HFFc6 (cell line): ENCODE results near the gene PACSIN3. TPM values are rescaled to one million over a fixed set of nuclear protein-coding genes. Genes with fewer than 3 reads are reported as not detected.
A peak's percentile ranks its signal among the peaks of the same experiment; 100 is the strongest.

Experiments
- DNase-seq: peaks from one replicate; pipeline ENCODE4 v3.0.0-alpha.2; 2018
- H3K27ac Mint-ChIP-seq: 2 replicates; pipeline ENCODE4 v1.8.0; 2020; ENCODE audit warnings: mild to moderate bottlenecking, mixed read lengths
- H3K27me3 Mint-ChIP-seq: 2 replicates; pipeline ENCODE4 v1.8.0; 2021; ENCODE audit warnings: mild to moderate bottlenecking, moderate library complexity, mixed read lengths; ENCODE audit not compliant: insufficient read depth
- H3K36me3 Mint-ChIP-seq: 2 replicates; pipeline ENCODE4 v1.8.0; 2021; ENCODE audit warnings: low read depth, mixed read lengths
- H3K4me1 Mint-ChIP-seq: 2 replicates; pipeline ENCODE4 v1.8.0; 2020; ENCODE audit warnings: low read depth, mixed read lengths
- H3K4me3 Mint-ChIP-seq: 2 replicates; pipeline ENCODE4 v1.8.0; 2020; ENCODE audit warnings: mild to moderate bottlenecking, moderate library complexity, mixed read lengths
- H3K9me3 Mint-ChIP-seq: 2 replicates; pipeline ENCODE4 v1.8.0; 2020; ENCODE audit warnings: mild to moderate bottlenecking, mixed read lengths
- CTCF ChIP-seq: fragments of 200-600 bp; sonication (generic); IDR thresholded peaks from 2 replicates; pipeline ENCODE4 v1.5.0; 2021; ENCODE audit warnings: antibody characterized with exemption, mild to moderate bottlenecking
- total RNA-seq, 6 experiments: library from RNA; stranded (reverse); fragmentation: NEBNext Ultra II Directional; extraction: Animal tissue kit (Norgen Biotek cat#: 25700); gene quantifications; 2 replicates in 1 of 6; 3 replicates in 5 of 6; pipeline ENCODE4 v1.2.3, GENCODE V29; 2021

The PACSIN3 gene
- total RNA-seq, 6 experiments from 2014 or later: 10.3 to 30.9 (median 22.1) TPM

DNA sequence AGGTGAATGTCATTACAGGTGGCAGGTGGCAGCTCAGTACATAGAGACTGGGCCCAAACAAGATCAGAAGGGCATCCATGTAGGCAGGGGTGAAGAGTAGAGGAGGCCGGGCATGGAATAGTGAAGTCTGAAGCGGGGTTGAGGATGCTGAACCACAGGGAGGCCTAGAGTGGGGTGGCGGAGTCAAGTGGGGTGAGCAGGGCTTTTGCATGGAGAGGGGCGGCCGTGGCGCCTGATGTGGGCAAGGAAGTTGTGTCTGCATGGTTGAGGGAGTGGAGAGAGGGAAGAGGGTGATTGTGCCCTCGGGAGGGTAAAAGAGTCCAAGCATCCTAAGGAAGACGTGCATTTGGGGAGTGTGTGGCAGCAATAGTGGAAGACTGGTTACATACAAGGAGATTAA lies 42.9 kb upstream of the PACSIN3 start:
- Mint-ChIP-seq H3K27ac (no peak overlapping the region), H3K4me1 (peaks cover 19% of the 10 kb centered on the region), H3K36me3 (peaks cover 22% of the 10 kb centered on the region), H3K27me3 (no peaks in the 10 kb centered on the region; the same call in 1 of the 2 replicates), H3K9me3 (no peaks in the 10 kb centered on the region), H3K4me3 (no peak overlapping the region)
- DNase-seq: no peak
- no peak for TF ChIP-seq CTCF

DNA sequence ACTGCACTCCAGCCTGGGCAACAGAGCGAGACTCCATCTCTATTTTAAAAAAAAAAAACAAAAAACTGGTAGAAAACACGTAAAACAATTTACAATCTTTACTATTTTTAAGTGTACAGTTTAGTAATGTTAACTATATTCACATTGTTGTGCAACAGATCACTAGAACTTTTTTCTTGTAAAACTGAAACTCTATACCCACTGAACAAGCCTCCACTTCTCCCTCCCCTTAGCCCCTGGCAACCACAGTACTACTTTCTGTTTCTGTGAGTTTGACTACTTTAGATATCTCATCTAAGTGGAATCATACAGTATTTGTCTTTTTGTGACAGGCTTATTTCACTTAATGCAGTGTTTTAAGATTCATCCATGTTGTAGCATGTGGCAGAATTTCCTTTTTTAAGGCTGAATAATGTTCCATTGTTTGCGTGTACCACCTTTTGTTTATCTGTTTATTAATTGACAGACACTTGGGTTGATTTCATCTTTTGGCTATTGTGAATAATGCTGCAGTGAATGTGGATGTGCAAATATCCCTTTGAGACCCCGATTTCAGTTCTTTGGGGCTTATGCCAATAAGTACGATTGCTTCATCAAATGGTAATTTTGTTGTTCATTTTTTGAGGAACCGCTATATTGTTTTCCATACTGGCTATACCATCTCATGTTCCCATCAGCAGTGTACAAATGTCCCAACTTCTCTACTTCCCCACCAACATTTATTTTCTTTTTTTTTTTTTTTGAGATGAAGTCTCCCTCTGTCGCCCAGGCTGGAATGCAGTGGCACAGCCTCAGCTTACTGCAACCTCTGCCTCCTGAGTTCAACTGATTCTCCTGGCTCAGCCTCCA lies 39.5 kb upstream of the PACSIN3 start:
- Mint-ChIP-seq H3K27me3 (no peaks in the 10 kb centered on the region), H3K36me3 (peaks cover 22% of the 10 kb centered on the region), H3K4me3 (no peak overlapping the region), H3K27ac (peak overlapping the region; percentile 48; the same call in 1 of the 2 replicates), H3K4me1 (peaks cover under 1% of the 10 kb centered on the region; the same call in 1 of the 2 replicates), H3K9me3 (no peaks in the 10 kb centered on the region)
- DNase-seq: no peak
- no peak for TF ChIP-seq CTCF

DNA sequence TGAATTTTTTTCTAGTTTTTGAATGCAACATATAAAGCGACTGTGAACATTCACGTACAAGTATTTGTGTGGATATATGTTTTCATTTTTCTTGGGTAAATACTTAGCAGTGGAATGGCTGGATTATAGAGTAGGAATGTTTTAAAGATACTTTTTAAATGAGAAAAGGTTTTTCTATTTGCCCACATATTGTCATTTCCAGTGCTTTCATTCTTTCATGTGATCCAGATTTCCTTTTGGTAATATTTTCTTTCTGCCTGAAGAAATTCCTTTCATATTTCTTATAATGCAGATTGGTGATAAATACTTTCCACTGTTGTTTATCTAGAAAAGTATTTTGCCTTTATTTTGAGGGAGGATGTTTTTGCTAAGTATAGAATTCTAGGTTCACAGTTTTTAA lies 36.5 kb upstream of the PACSIN3 start:
- Mint-ChIP-seq H3K27ac (no peak overlapping the region), H3K27me3 (peaks cover 3% of the 10 kb centered on the region; the same call in 1 of the 2 replicates), H3K9me3 (no peaks in the 10 kb centered on the region), H3K4me3 (no peak overlapping the region), H3K4me1 (peaks cover 27% of the 10 kb centered on the region), H3K36me3 (peaks cover 19% of the 10 kb centered on the region)
- no peak for DNase-seq
- TF ChIP-seq CTCF: no peak

- peaks cover 3% of the 10 kb centered on the region; the same call in 1 of the 2 replicates for H3K27me3 Mint-ChIP-seq
- H3K9me3 Mint-ChIP-seq: no peaks in the 10 kb centered on the region
- H3K27ac Mint-ChIP-seq: peak overlapping the region; percentile 82
- TF ChIP-seq CTCF: no peak
- H3K4me1 Mint-ChIP-seq: peaks cover 45% of the 10 kb centered on the region
- peaks cover 18% of the 10 kb centered on the region for H3K36me3 Mint-ChIP-seq
- peak; percentile 69 for DNase-seq
- H3K4me3 Mint-ChIP-seq: peak overlapping the region; percentile 29
Observed at GRCh38 chr11:47220401-47220821, 34.2 kb upstream of the PACSIN3 start.

- Mint-ChIP-seq H3K9me3 (no peaks in the 10 kb centered on the region), H3K27me3 (peaks cover 5% of the 10 kb centered on the region), H3K4me3 (peak overlapping the region; percentile 91), H3K36me3 (peaks cover 14% of the 10 kb centered on the region), H3K27ac (peak overlapping the region; percentile 84), H3K4me1 (peaks cover 54% of the 10 kb centered on the region)
- TF ChIP-seq CTCF: peak; percentile 20
- peak; percentile 85 for DNase-seq
Observed at GRCh38 chr11:47216121-47216798, 30.0 kb upstream of the PACSIN3 start.
